ENCODE results near the gene B4GAT1.

- TF ChIP-seq POLR2AphosphoS5 (IDR thresholded peaks at IDR 0.05) (no peak), CTCF (IDR thresholded peaks at IDR 0.05 in 8 of 11, conservative IDR thresholded peaks at IDR 0.05 in 3 of 11) (no peak)
Measured at GRCh38 chr11:66310324-66310723, 37.1 kb downstream of the B4GAT1 start.

Data from spleen (tissue), 7 donors.